Inflammatory macrophage treated with lipopolysaccharide for 4 hours (primary cell): ENCODE results near the gene ARL8B.
A peak's percentile ranks its signal among the peaks of the same experiment; 100 is the strongest.

Experiments
- DNase-seq: peaks from one replicate; pipeline ENCODE4 v3.0.0-alpha.2; 2020

ARL8B gene

GRCh38 chr3:5214352-5214751 lies 92.3 kb downstream of the ARL8B start:
- no peak for DNase-seq

DNA sequence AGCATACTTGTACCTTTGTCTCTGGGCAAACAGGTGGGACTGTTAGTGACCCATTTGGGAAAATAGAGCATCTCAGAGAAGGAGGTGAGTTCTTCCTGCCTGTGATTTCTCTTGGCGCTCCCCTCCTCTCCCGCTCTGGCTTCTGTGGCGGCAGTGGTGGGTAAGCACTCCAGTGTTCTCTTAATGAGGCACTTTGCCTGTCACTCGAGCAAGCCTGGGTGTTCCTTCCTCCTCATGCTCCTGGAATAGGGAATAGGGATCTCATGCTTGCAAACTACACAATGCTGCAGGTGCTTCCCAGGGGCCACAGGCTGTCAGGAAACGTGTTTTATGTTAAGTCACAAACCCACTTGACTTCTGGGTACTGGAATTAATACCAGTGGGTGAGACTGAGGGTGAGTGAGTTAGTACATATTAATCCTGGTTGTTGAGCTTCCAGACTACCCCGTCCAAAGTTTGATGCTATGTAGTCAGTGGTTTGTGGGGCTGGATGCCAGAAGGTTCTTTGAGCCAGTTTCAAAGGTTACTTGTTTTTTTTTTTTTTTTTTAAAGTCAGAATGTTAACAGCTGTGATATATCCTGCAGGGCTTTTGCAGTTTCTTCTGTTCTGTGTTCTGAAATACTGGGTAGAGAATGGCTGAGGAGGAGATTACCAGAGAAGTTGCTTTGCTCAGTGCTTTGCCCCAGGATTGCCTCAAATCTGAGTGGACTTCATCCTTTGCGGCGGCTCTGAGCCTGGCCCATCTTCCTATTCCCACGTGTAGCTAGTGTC lies 95.9 kb downstream of the ARL8B start:
- no peak for DNase-seq

DNA sequence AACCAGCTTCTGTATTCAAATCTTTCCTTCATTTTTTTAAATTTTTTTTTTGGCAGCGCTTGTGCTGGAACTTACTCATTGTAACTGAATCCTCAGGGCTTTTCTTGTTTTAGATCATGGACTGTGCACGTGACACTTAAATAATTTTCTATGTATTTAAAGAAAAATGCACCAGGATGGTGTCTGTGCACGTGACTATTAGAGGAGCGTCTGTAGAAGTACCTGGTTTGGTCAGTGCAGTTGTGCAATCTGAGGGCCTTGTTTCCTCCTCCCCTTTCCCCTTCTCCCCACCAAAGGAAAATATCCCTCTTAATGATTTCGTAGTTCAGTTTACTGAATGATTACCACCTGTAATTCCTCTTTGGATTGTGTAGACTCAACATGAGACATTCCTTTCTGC lies 96.7 kb downstream of the ARL8B start:
- no peak for DNase-seq

GRCh38 chr3:5219216-5219615 lies 97.1 kb downstream of the ARL8B start:
- no peak for DNase-seq

GRCh38 chr3:5220193-5220592 lies 98.1 kb downstream of the ARL8B start:
- DNase-seq = no peak

DNA sequence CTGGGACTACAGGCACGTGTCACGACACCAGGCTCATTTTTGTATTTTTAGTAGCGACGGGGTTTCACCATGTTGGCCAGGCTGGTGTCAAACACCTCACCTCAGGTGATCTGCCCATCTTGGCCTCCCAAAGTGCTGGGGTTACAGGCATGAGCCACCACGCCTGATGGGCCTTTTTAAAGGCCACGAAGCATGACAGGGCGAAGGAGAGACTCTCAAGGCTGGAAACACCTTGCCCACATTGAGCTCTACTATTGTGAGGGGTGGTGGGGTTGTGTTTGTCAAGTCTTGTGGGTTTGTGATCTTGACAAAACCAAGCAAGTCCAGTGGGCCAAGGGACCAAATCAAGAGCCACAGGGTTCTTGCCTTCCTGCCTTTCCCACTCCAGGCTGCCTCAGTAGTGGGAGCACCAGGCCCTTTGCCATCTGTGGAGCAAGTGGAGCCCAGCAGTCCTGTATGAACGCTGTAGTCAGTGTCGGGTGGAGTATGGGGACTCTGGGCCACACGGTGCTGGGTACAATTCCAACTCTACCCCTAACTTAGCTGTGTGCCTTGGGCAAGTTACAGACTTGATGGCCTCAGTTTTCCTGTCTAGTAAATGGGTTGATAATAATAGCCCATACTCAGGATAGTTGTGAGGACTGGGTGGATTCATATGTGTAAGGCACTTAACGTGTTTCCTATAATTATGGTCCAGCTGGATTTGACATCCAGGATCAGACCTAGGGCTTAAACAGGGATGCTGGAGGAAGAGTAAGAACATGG lies 98.8 kb downstream of the ARL8B start:
- no peak for DNase-seq

DNA sequence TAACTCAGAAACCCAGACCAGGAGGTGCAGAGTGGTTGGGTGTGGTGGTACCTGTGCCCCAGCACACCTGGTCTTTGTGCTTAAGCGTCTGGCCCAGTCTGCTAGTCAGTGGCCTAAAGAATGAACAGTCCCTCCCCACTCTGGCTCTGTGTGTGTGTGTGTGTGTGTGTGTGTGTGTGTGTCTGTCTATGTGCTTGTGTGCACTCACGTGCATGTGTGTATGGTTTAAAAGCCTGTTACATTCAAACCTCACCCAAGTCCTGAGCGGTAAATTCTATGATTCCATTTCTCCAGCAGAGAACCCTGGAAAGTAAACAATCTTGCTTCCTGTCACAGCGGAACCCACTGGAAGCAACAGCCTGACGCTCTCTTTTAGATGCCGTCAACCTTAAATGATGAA lies 99.6 kb downstream of the ARL8B start:
- DNase-seq = no peak

- no peak for DNase-seq
Measured at GRCh38 chr3:5222283-5223005, 100.4 kb downstream of the ARL8B start.

- DNase-seq = peak; percentile 20
Measured at GRCh38 chr3:5226783-5227182, 104.7 kb downstream of the ARL8B start.

- no peak for DNase-seq
Measured at GRCh38 chr3:5227812-5228211, 105.7 kb downstream of the ARL8B start.

DNA sequence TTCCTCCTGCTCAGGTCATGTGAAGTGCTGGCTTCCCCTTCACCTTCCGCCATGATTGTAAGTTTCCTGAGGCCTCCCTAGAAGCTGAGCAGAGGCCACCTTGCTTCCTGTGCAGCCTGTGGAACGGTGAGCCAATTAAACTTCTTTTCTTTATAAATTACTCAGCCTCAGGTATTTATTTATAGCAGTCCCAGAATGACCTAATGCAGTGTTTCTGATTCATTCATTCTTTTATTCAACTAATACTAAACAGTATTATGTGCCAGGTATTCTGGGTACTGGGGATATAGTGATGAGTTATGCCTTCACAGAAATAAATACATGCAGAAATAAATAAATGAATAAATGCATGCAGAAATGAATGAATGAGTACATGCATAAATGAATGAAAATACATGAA lies 107.3 kb downstream of the ARL8B start:
- DNase-seq = no peak
